ENCODE measurements around the gene SPTBN2.

SPTBN2 gene

DNA sequence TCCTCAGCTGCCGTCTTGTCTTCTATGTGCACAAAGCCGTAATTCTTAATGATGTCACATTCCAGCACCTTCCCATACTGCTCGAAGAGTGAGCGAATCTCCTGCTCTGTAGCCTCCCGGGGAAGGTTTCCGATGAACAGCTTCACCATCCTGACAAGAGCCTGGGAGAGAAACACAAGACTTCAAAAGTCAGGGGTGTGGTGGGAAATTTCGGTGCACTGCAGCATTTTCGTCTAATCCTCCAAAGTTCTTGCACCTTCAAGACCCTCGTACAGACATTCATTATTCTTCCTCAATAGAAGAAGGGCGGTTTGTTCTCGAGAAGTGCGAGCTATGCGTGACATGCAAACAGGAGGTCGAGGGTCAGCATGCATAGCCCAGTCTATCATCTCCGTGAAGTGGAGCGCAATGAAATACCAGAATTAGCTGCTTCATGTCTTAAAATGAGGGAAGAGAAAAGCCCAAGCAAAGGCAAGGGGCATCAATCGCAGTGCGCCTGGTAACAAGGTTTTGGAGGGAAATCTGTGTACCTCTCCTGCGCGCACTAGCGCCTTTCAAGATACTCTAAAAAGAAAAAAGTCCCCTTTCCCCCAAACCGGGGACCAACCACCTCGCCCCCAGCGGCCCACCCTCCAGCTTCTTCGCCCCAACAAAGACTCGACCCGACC is 52.0 kb downstream of the SPTBN2 start:
- POLR2A ChIA-PET = interaction anchor here (0.6 to 2.1 kb wide), 6 partner anchors 9 to 783 kb away, joined by 3 to 12 read pairs (median 4); partner anchors contain the start of gene RBM4
- Histone ChIP-seq H3K9me3 (ENCODE audit: control extremely low read depth in 1 of 5, control insufficient read depth in 4 of 5, insufficient read depth in 2 of 5, low read depth in 1 of 5, low read length in 4 of 5) (no peaks in the 10 kb centered on the region), H3K27me3 (replicated peaks in 2 of 5; ENCODE audit: control insufficient read depth in 4 of 5, insufficient read depth in 5 of 5, low read length in 4 of 5) (no peaks in the 10 kb centered on the region), H3K36me3 (ENCODE audit: control insufficient read depth in 4 of 4, insufficient read depth in 4 of 4, low read length in 3 of 4) (peaks cover 2 to 9% (median 4%) of the 10 kb centered on the region in 4 experiments), H3K27ac (ENCODE audit: insufficient read depth in 1 of 2, low read depth in 1 of 2, low read length in 2 of 2, poor library complexity in 1 of 2, severe bottlenecking in 2 of 2) (peak overlapping the region; percentile 94 to 96), H3K4me3 (ENCODE audit: control insufficient read depth in 1 of 7, extremely low read depth in 1 of 7, insufficient read depth in 4 of 7, low read depth in 2 of 7, low read length in 6 of 7) (peak overlapping the region; percentile 64 to 94 (median 83)), H3K4me1 (ENCODE audit: control extremely low read depth in 1 of 4, control insufficient read depth in 4 of 4, insufficient read depth in 4 of 4, low read length in 3 of 4) (peaks cover 13 to 37% (median 30%) of the 10 kb centered on the region in 4 experiments)
- WGBS (ENCODE audit: insufficient coverage) = 13% methylated on average over 17 of the region's 27 CpGs
- no peak for DNase-seq
- CTCF ChIA-PET = interaction anchor here (1.0 to 5.6 kb wide), 18 partner anchors 9 to 269 kb away, joined by 3 to 49 read pairs (median 6); partner anchors contain the start of genes CCDC87, CCS and CTSF

GRCh38 chr11:66676282-66676919 is 52.6 kb downstream of the SPTBN2 start:
- POLR2A ChIA-PET = no interaction called here
- H3K36me3 ChIP-seq (ENCODE audit: control insufficient read depth in 4 of 4, insufficient read depth in 4 of 4, low read length in 3 of 4) = peaks cover 2 to 9% (median 4%) of the 10 kb centered on the region in 4 experiments
- 52% methylated on average over 8 of the region's 16 CpGs for WGBS (ENCODE audit: insufficient coverage)
- peak in 2 of 3 donors; percentile 67 to 68 for DNase-seq
- CTCF ChIA-PET = interaction anchor here (0.6 to 5.6 kb wide), 7 partner anchors 8 to 269 kb away, joined by 3 to 49 read pairs (median 4); no protein-coding TSS in a partner anchor
- no peak overlapping the region for H3K27ac ChIP-seq (ENCODE audit: insufficient read depth in 1 of 2, low read depth in 1 of 2, low read length in 2 of 2, poor library complexity in 1 of 2, severe bottlenecking in 2 of 2)
- no peaks in the 10 kb centered on the region for H3K27me3 ChIP-seq (replicated peaks in 2 of 5; ENCODE audit: control insufficient read depth in 4 of 5, insufficient read depth in 5 of 5, low read length in 4 of 5)
- H3K4me3 ChIP-seq (ENCODE audit: control insufficient read depth in 1 of 7, extremely low read depth in 1 of 7, insufficient read depth in 4 of 7, low read depth in 2 of 7, low read length in 6 of 7) = peak overlapping the region in 6 of 7 experiments; percentile 4 to 91 (median 55)
- H3K4me1 ChIP-seq (ENCODE audit: control extremely low read depth in 1 of 4, control insufficient read depth in 4 of 4, insufficient read depth in 4 of 4, low read length in 3 of 4) = peaks cover 13 to 37% (median 30%) of the 10 kb centered on the region in 4 experiments
- H3K9me3 ChIP-seq (ENCODE audit: control extremely low read depth in 1 of 5, control insufficient read depth in 4 of 5, insufficient read depth in 2 of 5, low read depth in 1 of 5, low read length in 4 of 5) = no peaks in the 10 kb centered on the region

- Histone ChIP-seq H3K27ac (ENCODE audit: insufficient read depth in 1 of 2, low read depth in 1 of 2, low read length in 2 of 2, poor library complexity in 1 of 2, severe bottlenecking in 2 of 2) (no peak overlapping the region), H3K27me3 (replicated peaks in 2 of 5; ENCODE audit: control insufficient read depth in 4 of 5, insufficient read depth in 5 of 5, low read length in 4 of 5) (no peaks in the 10 kb centered on the region), H3K36me3 (ENCODE audit: control insufficient read depth in 4 of 4, insufficient read depth in 4 of 4, low read length in 3 of 4) (peaks cover 5 to 17% (median 7%) of the 10 kb centered on the region in 4 experiments), H3K4me1 (ENCODE audit: control extremely low read depth in 1 of 4, control insufficient read depth in 4 of 4, insufficient read depth in 4 of 4, low read length in 3 of 4) (peaks cover 13 to 37% (median 30%) of the 10 kb centered on the region in 4 experiments), H3K9me3 (ENCODE audit: control extremely low read depth in 1 of 5, control insufficient read depth in 4 of 5, insufficient read depth in 2 of 5, low read depth in 1 of 5, low read length in 4 of 5) (no peaks in the 10 kb centered on the region), H3K4me3 (ENCODE audit: control insufficient read depth in 1 of 7, extremely low read depth in 1 of 7, insufficient read depth in 4 of 7, low read depth in 2 of 7, low read length in 6 of 7) (no peak overlapping the region)
- ChIA-PET POLR2A (no interaction called here), CTCF (interaction anchor here (0.5 to 0.9 kb wide), 2 partner anchors 23 to 97 kb away, joined by 3 read pairs; no protein-coding TSS in a partner anchor)
- DNase-seq = no peak
- WGBS (ENCODE audit: insufficient coverage) = 100% methylated on average over 1 of the region's 2 CpGs
Measured at GRCh38 chr11:66674964-66675602, 53.9 kb downstream of the SPTBN2 start.

- peaks cover 21 to 47% (median 31%) of the 10 kb centered on the region in 4 experiments for H3K36me3 ChIP-seq (ENCODE audit: control insufficient read depth in 4 of 4, insufficient read depth in 4 of 4, low read length in 3 of 4)
- WGBS (ENCODE audit: insufficient coverage) = 90% methylated on average over 5 of the region's 5 CpGs
- CTCF ChIA-PET = interaction anchor here (0.7 to 1.4 kb wide), 3 partner anchors 10 to 25 kb away, joined by 3 read pairs; no protein-coding TSS in a partner anchor
- H3K4me1 ChIP-seq (ENCODE audit: control extremely low read depth in 1 of 4, control insufficient read depth in 4 of 4, insufficient read depth in 4 of 4, low read length in 3 of 4) = peaks cover 5 to 17% (median 7%) of the 10 kb centered on the region in 4 experiments
- no peak overlapping the region for H3K27ac ChIP-seq (ENCODE audit: insufficient read depth in 1 of 2, low read depth in 1 of 2, low read length in 2 of 2, poor library complexity in 1 of 2, severe bottlenecking in 2 of 2)
- no peaks in the 10 kb centered on the region for H3K27me3 ChIP-seq (replicated peaks in 2 of 5; ENCODE audit: control insufficient read depth in 4 of 5, insufficient read depth in 5 of 5, low read length in 4 of 5)
- POLR2A ChIA-PET = no interaction called here
- no peak overlapping the region for H3K4me3 ChIP-seq (ENCODE audit: control insufficient read depth in 1 of 7, extremely low read depth in 1 of 7, insufficient read depth in 4 of 7, low read depth in 2 of 7, low read length in 6 of 7)
- no peaks in the 10 kb centered on the region for H3K9me3 ChIP-seq (ENCODE audit: control extremely low read depth in 1 of 5, control insufficient read depth in 4 of 5, insufficient read depth in 2 of 5, low read depth in 1 of 5, low read length in 4 of 5)
- no peak for DNase-seq
Measured at GRCh38 chr11:66670816-66671215, 58.2 kb downstream of the SPTBN2 start.

- Histone ChIP-seq H3K9me3 (ENCODE audit: control extremely low read depth in 1 of 5, control insufficient read depth in 4 of 5, insufficient read depth in 2 of 5, low read depth in 1 of 5, low read length in 4 of 5) (no peaks in the 10 kb centered on the region), H3K4me1 (ENCODE audit: control extremely low read depth in 1 of 4, control insufficient read depth in 4 of 4, insufficient read depth in 4 of 4, low read length in 3 of 4) (no peaks in the 10 kb centered on the region), H3K27me3 (replicated peaks in 2 of 5; ENCODE audit: control insufficient read depth in 4 of 5, insufficient read depth in 5 of 5, low read length in 4 of 5) (no peaks in the 10 kb centered on the region), H3K27ac (ENCODE audit: insufficient read depth in 1 of 2, low read depth in 1 of 2, low read length in 2 of 2, poor library complexity in 1 of 2, severe bottlenecking in 2 of 2) (no peak overlapping the region), H3K4me3 (ENCODE audit: control insufficient read depth in 1 of 7, extremely low read depth in 1 of 7, insufficient read depth in 4 of 7, low read depth in 2 of 7, low read length in 6 of 7) (no peak overlapping the region), H3K36me3 (ENCODE audit: control insufficient read depth in 4 of 4, insufficient read depth in 4 of 4, low read length in 3 of 4) (peaks cover 24 to 70% (median 44%) of the 10 kb centered on the region in 4 experiments)
- DNase-seq = no peak
- ChIA-PET POLR2A (interaction anchor here (1.1 kb wide), 1 partner anchor 12 kb away, joined by 4 read pairs; the partner anchor contains the start of gene RBM4B), CTCF (interaction anchor here (0.8 to 1.1 kb wide), 2 partner anchors 8 to 13 kb away, joined by 3 read pairs; no protein-coding TSS in a partner anchor)
- 96% methylated on average over 10 of the region's 11 CpGs for WGBS (ENCODE audit: insufficient coverage)
Measured at GRCh38 chr11:66665369-66665768, 63.6 kb downstream of the SPTBN2 start.

GRCh38 chr11:66663741-66664296 is 65.2 kb downstream of the SPTBN2 start:
- peaks cover 24 to 62% (median 43%) of the 10 kb centered on the region in 4 experiments for H3K36me3 ChIP-seq (ENCODE audit: control insufficient read depth in 4 of 4, insufficient read depth in 4 of 4, low read length in 3 of 4)
- POLR2A ChIA-PET = no interaction called here

More at GRCh38 chr11:66663741-66664296, 65.2 kb downstream of the SPTBN2 start:
- H3K9me3 ChIP-seq (ENCODE audit: control extremely low read depth in 1 of 5, control insufficient read depth in 4 of 5, insufficient read depth in 2 of 5, low read depth in 1 of 5, low read length in 4 of 5) = no peaks in the 10 kb centered on the region
- WGBS (ENCODE audit: insufficient coverage) = 100% methylated on average over 1 of the region's 1 CpG
- no peak for DNase-seq
- no peak overlapping the region for H3K27ac ChIP-seq (ENCODE audit: insufficient read depth in 1 of 2, low read depth in 1 of 2, low read length in 2 of 2, poor library complexity in 1 of 2, severe bottlenecking in 2 of 2)
- CTCF ChIA-PET = interaction anchor here (1.4 to 1.5 kb wide), 2 partner anchors 9 to 15 kb away, joined by 3 to 4 read pairs; no protein-coding TSS in a partner anchor
- no peak overlapping the region for H3K4me3 ChIP-seq (ENCODE audit: control insufficient read depth in 1 of 7, extremely low read depth in 1 of 7, insufficient read depth in 4 of 7, low read depth in 2 of 7, low read length in 6 of 7)
- no peaks in the 10 kb centered on the region for H3K27me3 ChIP-seq (replicated peaks in 2 of 5; ENCODE audit: control insufficient read depth in 4 of 5, insufficient read depth in 5 of 5, low read length in 4 of 5)
- H3K4me1 ChIP-seq (ENCODE audit: control extremely low read depth in 1 of 4, control insufficient read depth in 4 of 4, insufficient read depth in 4 of 4, low read length in 3 of 4) = peaks cover 3 to 7% (median 5%) of the 10 kb centered on the region in 4 experiments
